Gastrocnemius medialis (tissue), 4 donors: ENCODE results near the gene MCCD1. TPM values are rescaled to one million over a fixed set of nuclear protein-coding genes. Genes with fewer than 3 reads are reported as not detected.
"Not testable (repeated sequence)": the region's sequence is repeated elsewhere in the genome, so short reads cannot be mapped to it uniquely, and the experiment has no call there.

Source experiments
- ATAC-seq, 2 donors: fragments of 150-250 bp; one replicate each; pipeline ENCODE4 v1.9.1; 2016
- DNase-seq, 2 donors: peaks; one replicate each; pipeline ENCODE4 v3.0.0-alpha.2; 2019
- H3K27ac ChIP-seq, 4 donors: fragments of 200-600 bp; sonication (generic); 1 replicate in 1 of 4; 2 replicates in 3 of 4; pipeline ENCODE4 v1.5.1; 2016 to 2018; ENCODE audit warnings: mild to moderate bottlenecking in 2 of 4, moderate library complexity in 1 of 4
- H3K27me3 ChIP-seq, 3 donors: fragments of 200-600 bp; sonication (generic) in 2 of 3; 1 replicate in 1 of 3; 2 replicates in 2 of 3; pipeline versions ENCODE4 v1.5.1 to v1.6.0; 2016 to 2019; ENCODE audit warnings: mild to moderate bottlenecking in 1 of 3, moderate library complexity in 1 of 3
- H3K36me3 ChIP-seq, 2 donors: fragments of 200-600 bp; sonication (generic) in 1 of 2; one replicate each; pipeline ENCODE4 v1.5.1; 2017 to 2018
- H3K4me1 ChIP-seq, 2 donors: fragments of 200-600 bp; sonication (generic) in 1 of 2; one replicate each; pipeline ENCODE4 v1.5.1; 2016 to 2017; ENCODE audit warnings: mild to moderate bottlenecking in 2 of 2
- H3K4me3 ChIP-seq, 4 donors: fragments of 200-600 bp; sonication (generic) in 3 of 4; 1 replicate in 1 of 4; 2 replicates in 3 of 4; pipeline ENCODE4 v1.5.1; 2016 to 2019; ENCODE audit warnings: mild to moderate bottlenecking in 2 of 4
- H3K9me3 ChIP-seq, 3 donors: fragments of 200-600 bp; sonication (generic) in 2 of 3; 1 replicate in 1 of 3; 2 replicates in 2 of 3; pipeline ENCODE4 v1.5.1; 2016 to 2019
- CTCF ChIP-seq, 5 experiments: fragments of 450-650 bp in 3 of 5; fragments of 200-600 bp in 2 of 5; sonication (generic) in 2 of 5; IDR thresholded peaks in 4 of 5; conservative IDR thresholded peaks in 1 of 5; 1 replicate in 4 of 5; 2 replicates in 1 of 5; pipeline ENCODE4 v1.5.1; 2016 to 2019; ENCODE audit warnings: antibody characterized with exemption in 5 of 5, mild to moderate bottlenecking in 3 of 5, moderate library complexity in 3 of 5
- POLR2A ChIP-seq, 2 donors: fragments of 450-650 bp; IDR thresholded peaks; one replicate each; pipeline ENCODE4 v1.6.1; 2017; ENCODE audit warnings: antibody characterized with exemption in 2 of 2, mild to moderate bottlenecking in 2 of 2, moderate library complexity in 2 of 2
- in situ Hi-C, 4 donors: fragments of 200-750 bp; cut with MboI; loops; one replicate each; pipeline versions ENCODE4 v1.15.0 to v1.8.0; 2017; ENCODE audit warnings: low sequenced_read_pairs in 4 of 4
- intact Hi-C: fragments of 100-400 bp; cut with DNase I; formaldehyde crosslinking; loops from one replicate; pipeline ENCODE4 v1.15.1; 2023; ENCODE audit warnings: low total_unique reads
- total RNA-seq, 4 donors: library from RNA; depleted of rRNA; stranded (reverse); fragments of >200 nt; gene quantifications; one replicate each; pipeline versions ENCODE4 v1.1.0 to v1.2.3, GENCODE V29; 2016

The MCCD1 gene
- total RNA-seq, 4 donors from 2014 or later: not detected

GRCh38 chr6:31497531-31498476, 31.0 kb upstream of the MCCD1 start, which contains the start of gene MICB:
TSS of gene MICB (plus strand) at chr6:31498145. CDS start at chr6:31498194, 49 bp downstream.
- Histone ChIP-seq H3K27me3 (peaks cover 21 to 51% (median 32%) of the 10 kb centered on the region in 3 donors), H3K4me1 (peaks cover 0 to 16% of the 10 kb centered on the region in 2 donors), H3K27ac (peak within 1 kb of the TSS in 3 of 4 donors; percentile 29 to 69 (median 51)), H3K4me3 (peak within 1 kb of the TSS; percentile 45 to 66 (median 63)), H3K36me3 (no peaks in the 10 kb centered on the region), H3K9me3 (no peaks in the 10 kb centered on the region)
- ATAC-seq: peak; percentile 29 to 73
- TF ChIP-seq POLR2A (IDR thresholded peaks at IDR 0.05) (peak; percentile 31 to 70), CTCF (IDR thresholded peaks at IDR 0.05 in 4 of 5, conservative IDR thresholded peaks at IDR 0.05 in 1 of 5) (no peak)
- in situ Hi-C loops: no loop called here
- peak; percentile 42 to 62 for DNase-seq
- intact Hi-C loops: loop anchor here (5.0 kb wide), 1 partner anchor 44 kb away; the partner anchor contains the start of gene DDX39B

GRCh38 chr6:31498748-31499147, 30.0 kb upstream of the MCCD1 start:
- H3K4me3 ChIP-seq: peak overlapping the region in 1 of 4 donors; percentile 64
- H3K27ac ChIP-seq: no peak overlapping the region
- H3K9me3 ChIP-seq: no peaks in the 10 kb centered on the region
- peaks cover 22 to 47% (median 24%) of the 10 kb centered on the region in 3 donors for H3K27me3 ChIP-seq
- peaks cover 0 to 12% of the 10 kb centered on the region in 2 donors for H3K4me1 ChIP-seq
- no peak for TF ChIP-seq POLR2A (IDR thresholded peaks at IDR 0.05)
- TF ChIP-seq CTCF (IDR thresholded peaks at IDR 0.05 in 4 of 5, conservative IDR thresholded peaks at IDR 0.05 in 1 of 5): no peak
- in situ Hi-C loops: no loop called here
- no peaks in the 10 kb centered on the region for H3K36me3 ChIP-seq
- DNase-seq (no peak), ATAC-seq (no peak)
- intact Hi-C loops: loop anchor here (5.0 kb wide), 1 partner anchor 44 kb away; the partner anchor contains the start of gene DDX39B

- intact Hi-C loops: loop anchor here (5.0 kb wide), 1 partner anchor 43 kb away; the partner anchor contains the start of gene DDX39B
- H3K27ac ChIP-seq, H3K36me3 ChIP-seq, in situ Hi-C loops, H3K4me3 ChIP-seq, H3K4me1 ChIP-seq, H3K9me3 ChIP-seq, DNase-seq, ATAC-seq: not testable (repeated sequence)
- peaks cover 16 to 38% (median 22%) of the 10 kb centered on the region in 3 donors for H3K27me3 ChIP-seq
Measured at GRCh38 chr6:31499648-31500047, 29.1 kb upstream of the MCCD1 start.

GRCh38 chr6:31502586-31502985, 26.2 kb upstream of the MCCD1 start:
- intact Hi-C loops: no loop called here
- Histone ChIP-seq H3K4me1 (peaks cover 0 to 4% of the 10 kb centered on the region in 2 donors), H3K4me3 (no peak overlapping the region), H3K36me3 (no peaks in the 10 kb centered on the region), H3K27me3 (peaks cover 11 to 28% (median 22%) of the 10 kb centered on the region in 3 donors), H3K9me3 (no peaks in the 10 kb centered on the region), H3K27ac (no peak overlapping the region)
- ATAC-seq (no peak), DNase-seq (no peak)
- TF ChIP-seq CTCF (IDR thresholded peaks at IDR 0.05 in 4 of 5, conservative IDR thresholded peaks at IDR 0.05 in 1 of 5) (no peak), POLR2A (IDR thresholded peaks at IDR 0.05) (no peak)
- in situ Hi-C loops: no loop called here

GRCh38 chr6:31509036-31509435, 19.7 kb upstream of the MCCD1 start:
- ATAC-seq, H3K4me3 ChIP-seq, H3K27me3 ChIP-seq, H3K36me3 ChIP-seq, H3K9me3 ChIP-seq, intact Hi-C loops, H3K27ac ChIP-seq, DNase-seq, H3K4me1 ChIP-seq, in situ Hi-C loops: not testable (repeated sequence)
